HCT116 (cell line): ENCODE data around the gene AARSD1. TPM values are rescaled to one million over a fixed set of nuclear protein-coding genes. Genes with fewer than 3 reads are reported as not detected.

ENCODE experiments used
- ATAC-seq: fragments of 200-7000 bp; cut with Tn5 transposase; 2 replicates; pipeline ENCODE4 v1.9.1; 2020; ENCODE audit warnings: mild to moderate bottlenecking, moderate library complexity
- BruUV-seq: library from RNA; stranded (reverse); fragments of 400-500 nt; replicated peaks from 2 replicates; lab custom pipeline; 2021; lab: Mats Ljungman, UMichigan
- CTCF ChIA-PET: fragments of 300-600 bp; sonication (Branson Sonifier 250); formaldehyde crosslinking; loops from one replicate; lab custom pipeline; 2021; ENCODE audit warnings: antibody characterized with exemption; lab: Charles Lee
- POLR2A ChIA-PET: fragments of 300-600, 350-600 bp; sonication (Branson Sonifier 250); formaldehyde crosslinking; loops from one replicate; lab custom pipeline; 2021; ENCODE audit warnings: antibody characterized with exemption; lab: Charles Lee
- RAD21 ChIA-PET, 2 experiments: fragments of 300-600 bp; sonication (Branson Sonifier 250); formaldehyde crosslinking; loops; one replicate each; lab custom pipeline; 2023; ENCODE audit warnings: low total read pairs in 2 of 2; ENCODE audit not compliant: uncharacterized antibody in 2 of 2, unreplicated experiment in 2 of 2, low non-redundant PET in 1 of 2; lab: Charles Lee
- DNase-seq: peaks from one replicate; pipeline ENCODE4 v3.0.0-alpha.2; 2010; ENCODE audit warnings: low read depth, low spot score
- H2AFZ ChIP-seq: fragments of 200-600 bp; shearing (Covaris generic), sonication (generic); 2 replicates; pipeline ENCODE4 v1.6.1; 2017; ENCODE audit warnings: low read depth, mixed run types, mixed read lengths, antibody characterized with exemption, low read length; ENCODE audit not compliant: poor library complexity, severe bottlenecking
- H3K27ac ChIP-seq: 2 replicates; pipeline ENCODE4 v1.5.1; 2012; ENCODE audit warnings: low read depth, low read length
- H3K27me3 ChIP-seq: fragments of 200-600 bp; sonication (generic); 2 replicates; pipeline ENCODE4 v1.6.1; 2016; ENCODE audit warnings: mixed run types, low read length, mixed read lengths; ENCODE audit not compliant: insufficient read depth
- H3K36me3 ChIP-seq, 2 experiments: fragments of 200-500 bp in 1 of 2; fragments of 200-600 bp in 1 of 2; sonication (Bioruptor generic) in 1 of 2; sonication (generic) in 1 of 2; 2 replicates each; pipeline versions ENCODE4 v1.5.1 to v1.6.1; 2014 to 2016; ENCODE audit warnings: low read length in 2 of 2, inconsistent platforms in 1 of 2, mixed read lengths in 1 of 2, mixed run types in 1 of 2; ENCODE audit not compliant: insufficient read depth in 2 of 2, control insufficient read depth in 1 of 2
- H3K4me1 ChIP-seq, 2 experiments: fragments of 200-600 bp in 1 of 2; sonication (generic) in 1 of 2; 2 replicates each; pipeline versions ENCODE4 v1.5.1 to v1.6.1; 2012 to 2017; ENCODE audit warnings: low read length in 2 of 2, inconsistent platforms in 1 of 2, mild to moderate bottlenecking in 1 of 2, mixed read lengths in 1 of 2, mixed run types in 1 of 2, moderate library complexity in 1 of 2; ENCODE audit not compliant: insufficient read depth in 2 of 2, control insufficient read depth in 1 of 2
- H3K4me2 ChIP-seq: fragments of 200-600 bp; sonication (generic); 2 replicates; pipeline ENCODE4 v1.6.1; 2017; ENCODE audit warnings: mixed run types, low read length, mixed read lengths
- H3K4me3 ChIP-seq, 2 experiments: fragments of 200-600 bp in 1 of 2; sonication (generic) in 1 of 2; replicated peaks in 1 of 2; 2 replicates each; pipeline ENCODE4 v1.5.1; 2011 to 2016; ENCODE audit warnings: low read length in 2 of 2, control low read depth in 1 of 2, low read depth in 1 of 2, mild to moderate bottlenecking in 1 of 2, mixed read lengths in 1 of 2, mixed run types in 1 of 2
- H3K79me2 ChIP-seq: fragments of 200-600 bp; sonication (generic); 2 replicates; pipeline ENCODE4 v1.6.1; 2017; ENCODE audit warnings: mild to moderate bottlenecking, mixed run types, low read length, moderate library complexity, mixed read lengths; ENCODE audit not compliant: insufficient read depth
- H3K9ac ChIP-seq: fragments of 200-600 bp; sonication (generic); 2 replicates; pipeline ENCODE4 v1.6.1; 2016; ENCODE audit warnings: low read length, mixed read lengths
- H3K9me2 ChIP-seq: fragments of 200-600 bp; sonication (generic), shearing (Covaris generic); 2 replicates; pipeline ENCODE4 v1.6.1; 2017; ENCODE audit warnings: mixed run types, mild to moderate bottlenecking, moderate library complexity; ENCODE audit not compliant: insufficient read depth
- H3K9me3 ChIP-seq, 2 experiments: fragments of 200-500 bp in 1 of 2; fragments of 200-600 bp in 1 of 2; sonication (Bioruptor generic) in 1 of 2; sonication (generic) in 1 of 2; 2 replicates each; pipeline ENCODE4 v1.6.1; 2014 to 2017; ENCODE audit warnings: low read length in 2 of 2, mixed read lengths in 2 of 2, inconsistent platforms in 1 of 2, low read depth in 1 of 2, mild to moderate bottlenecking in 1 of 2, mixed run types in 1 of 2, moderate library complexity in 1 of 2; ENCODE audit not compliant: control insufficient read depth in 1 of 2, insufficient read depth in 1 of 2
- H4K20me1 ChIP-seq: fragments of 200-600 bp; sonication (generic), shearing (Covaris generic); 2 replicates; pipeline ENCODE4 v1.6.1; 2017; ENCODE audit warnings: mixed run types, mild to moderate bottlenecking, moderate library complexity; ENCODE audit not compliant: insufficient read depth
- CBX3 ChIP-seq: IDR thresholded peaks from 2 replicates; pipeline ENCODE4 v1.6.1; 2012; ENCODE audit warnings: low read depth
- EGR1 ChIP-seq: IDR thresholded peaks from 2 replicates; pipeline ENCODE4 v1.6.1; 2012; ENCODE audit warnings: low read depth
- ELF1 ChIP-seq: IDR thresholded peaks from 2 replicates; pipeline ENCODE4 v1.6.1; 2012; ENCODE audit warnings: low read depth, borderline replicate concordance
- EZH2 ChIP-seq: fragments of 200-600 bp; sonication (generic); IDR thresholded peaks from 2 replicates; pipeline ENCODE4 v1.6.1; 2017; ENCODE audit warnings: antibody characterized with exemption, mixed run types
- EZH2phosphoT487 ChIP-seq: fragments of 200-600 bp; IDR thresholded peaks from 2 replicates; pipeline ENCODE4 v1.6.1; 2018; ENCODE audit warnings: antibody characterized with exemption, borderline replicate concordance
- JUND ChIP-seq: IDR thresholded peaks from 2 replicates; pipeline ENCODE4 v1.6.1; 2012
- POLR2A ChIP-seq: IDR thresholded peaks from 2 replicates; pipeline ENCODE4 v1.7.0; 2011; ENCODE audit warnings: borderline replicate concordance; ENCODE audit not compliant: insufficient read depth, insufficient read length; ENCODE audit errors: extremely low read depth
- POLR2AphosphoS5 ChIP-seq: IDR thresholded peaks from 2 replicates; pipeline ENCODE4 v1.6.1; 2011; ENCODE audit warnings: mild to moderate bottlenecking, low read depth, low read length, moderate library complexity
- RAD21 ChIP-seq: IDR thresholded peaks from 2 replicates; pipeline ENCODE4 v1.6.1; 2012; ENCODE audit warnings: low read depth, mild to moderate bottlenecking
- SIN3A ChIP-seq: IDR thresholded peaks from 2 replicates; pipeline ENCODE4 v1.6.1; 2012; ENCODE audit warnings: low read depth
- SP1 ChIP-seq: IDR thresholded peaks from 2 replicates; pipeline ENCODE4 v1.6.1; 2012; ENCODE audit warnings: low read depth
- SRF ChIP-seq: IDR thresholded peaks from 2 replicates; pipeline ENCODE4 v1.6.1; 2012; ENCODE audit warnings: low read depth
- TCF7L2 ChIP-seq: IDR thresholded peaks from 2 replicates; pipeline ENCODE4 v1.7.0; 2011; ENCODE audit warnings: borderline replicate concordance, inconsistent platforms; ENCODE audit not compliant: insufficient read depth, insufficient read length; ENCODE audit errors: extremely low read depth
- YY1 ChIP-seq: IDR thresholded peaks from 2 replicates; pipeline ENCODE4 v1.6.1; 2011; ENCODE audit warnings: low read length, low read depth, moderate library complexity, mild to moderate bottlenecking; ENCODE audit not compliant: insufficient replicate concordance; ENCODE audit errors: extremely low read depth
- ZFX ChIP-seq: fragments of 450-650 bp; IDR thresholded peaks from 2 replicates; pipeline ENCODE4 v1.6.1; 2017
- ZNF274 ChIP-seq: fragments of 200-500 bp; sonication (Bioruptor generic); IDR thresholded peaks from 2 replicates; pipeline ENCODE4 v1.6.1; 2014; ENCODE audit warnings: mild to moderate bottlenecking, low read depth, low read length, inconsistent platforms
- intact Hi-C: fragments of 100-400 bp; cut with micrococcal nuclease; formaldehyde crosslinking; loops from 2 replicates; pipeline ENCODE4 v1.10.0; 2022
- total RNA-seq: library from RNA; stranded (reverse); gene quantifications from one replicate; pipeline ENCODE4 v1.2.1, GENCODE V29; 2021; ENCODE audit not compliant: unreplicated experiment
- TF ChIP-seq, protein P1 (sequence below): IDR thresholded peaks from 2 replicates; pipeline ENCODE4 v1.6.1; 2011; ENCODE audit warnings: mild to moderate bottlenecking, low read length, moderate library complexity; ENCODE audit not compliant: insufficient replicate concordance; ENCODE audit errors: extremely low read depth
- TF ChIP-seq, protein P2 (sequence below), 3 experiments: fragments of 200-600 bp in 1 of 3; sonication (generic) in 1 of 3; IDR thresholded peaks in 2 of 3; conservative IDR thresholded peaks in 1 of 3; 2 replicates each; pipeline ENCODE4 v1.5.1; 2012 to 2017; ENCODE audit warnings: low read depth in 2 of 3, low read length in 2 of 3, antibody characterized with exemption in 1 of 3, borderline replicate concordance in 1 of 3, control low read depth in 1 of 3, mild to moderate bottlenecking in 1 of 3, mixed read lengths in 1 of 3, mixed run types in 1 of 3, moderate library complexity in 1 of 3; ENCODE audit not compliant: insufficient read depth in 1 of 3
- TF ChIP-seq, protein P3 (sequence below): IDR thresholded peaks from 2 replicates; pipeline ENCODE4 v1.6.1; 2012

Gene AARSD1
- total RNA-seq, 1 experiment from 2014 or later, result 65.9 TPM

DNA sequence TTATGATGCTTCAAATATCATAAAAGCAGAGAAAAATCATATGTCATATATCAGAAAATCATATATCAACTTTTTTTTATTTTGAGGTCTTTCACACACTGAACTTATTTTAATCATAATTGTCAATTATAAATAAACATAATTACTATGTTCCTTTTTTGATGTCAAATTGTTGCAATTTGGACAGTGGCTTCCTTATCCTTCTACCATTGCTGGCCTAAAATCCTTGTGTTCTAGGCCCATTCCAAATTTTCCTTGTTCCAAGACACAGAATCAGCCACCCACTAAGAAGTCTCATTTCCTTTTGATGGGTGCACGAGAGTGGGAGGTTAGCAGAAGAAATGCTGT is 34.8 kb downstream of the AARSD1 start:
- no peak for ATAC-seq

More for the DNA sequence above, 34.8 kb downstream of the AARSD1 start:
- H3K9ac ChIP-seq, result no peak overlapping the region
- no TSS peak for BruUV-seq
- no peak for DNase-seq
- 0 out of 2 replicates have a peak overlapping the region, but pooled peaks have one; percentile 34 for H3K4me2 ChIP-seq
- H3K4me1 ChIP-seq, result peaks cover 0 to 10% of the 10 kb centered on the region in 2 experiments; a peak in 2 of 4 replicates
- intact Hi-C loops, result loop anchor here (2.0 kb wide), 1 partner anchor 87 kb away; no protein-coding TSS in a partner anchor
- RAD21 ChIA-PET, result interaction anchor here (0.6 to 1.4 kb wide), 3 partner anchors 69 to 160 kb away, joined by 3 to 4 read pairs (median 3); partner anchors contain the start of gene RPL27 (in 1 of the 2)
- CTCF ChIA-PET, result interaction anchor here (0.9 to 2.6 kb wide), 6 partner anchors 8 to 351 kb away, joined by 3 to 15 read pairs (median 5); partner anchors contain the start of gene PSMC3IP
- no peaks in the 10 kb centered on the region for H3K27me3 ChIP-seq
- no peak for TF ChIP-seq ZNF274
- TF ChIP-seq, protein P1, sequence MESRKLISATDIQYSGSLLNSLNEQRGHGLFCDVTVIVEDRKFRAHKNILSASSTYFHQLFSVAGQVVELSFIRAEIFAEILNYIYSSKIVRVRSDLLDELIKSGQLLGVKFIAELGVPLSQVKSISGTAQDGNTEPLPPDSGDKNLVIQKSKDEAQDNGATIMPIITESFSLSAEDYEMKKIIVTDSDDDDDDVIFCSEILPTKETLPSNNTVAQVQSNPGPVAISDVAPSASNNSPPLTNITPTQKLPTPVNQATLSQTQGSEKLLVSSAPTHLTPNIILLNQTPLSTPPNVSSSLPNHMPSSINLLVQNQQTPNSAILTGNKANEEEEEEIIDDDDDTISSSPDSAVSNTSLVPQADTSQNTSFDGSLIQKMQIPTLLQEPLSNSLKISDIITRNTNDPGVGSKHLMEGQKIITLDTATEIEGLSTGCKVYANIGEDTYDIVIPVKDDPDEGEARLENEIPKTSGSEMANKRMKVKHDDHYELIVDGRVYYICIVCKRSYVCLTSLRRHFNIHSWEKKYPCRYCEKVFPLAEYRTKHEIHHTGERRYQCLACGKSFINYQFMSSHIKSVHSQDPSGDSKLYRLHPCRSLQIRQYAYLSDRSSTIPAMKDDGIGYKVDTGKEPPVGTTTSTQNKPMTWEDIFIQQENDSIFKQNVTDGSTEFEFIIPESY, result no peak
- no peak for TF ChIP-seq POLR2AphosphoS5
- TF ChIP-seq CBX3, result no peak
- no peak for TF ChIP-seq ZFX
- TF ChIP-seq RAD21, result no peak
- TF ChIP-seq SIN3A, result no peak
- TF ChIP-seq ELF1, result no peak
- TF ChIP-seq JUND, result no peak
- TF ChIP-seq EGR1, result no peak
- TF ChIP-seq YY1, result no peak
- no peak for TF ChIP-seq EZH2phosphoT487
- TF ChIP-seq, protein P2, sequence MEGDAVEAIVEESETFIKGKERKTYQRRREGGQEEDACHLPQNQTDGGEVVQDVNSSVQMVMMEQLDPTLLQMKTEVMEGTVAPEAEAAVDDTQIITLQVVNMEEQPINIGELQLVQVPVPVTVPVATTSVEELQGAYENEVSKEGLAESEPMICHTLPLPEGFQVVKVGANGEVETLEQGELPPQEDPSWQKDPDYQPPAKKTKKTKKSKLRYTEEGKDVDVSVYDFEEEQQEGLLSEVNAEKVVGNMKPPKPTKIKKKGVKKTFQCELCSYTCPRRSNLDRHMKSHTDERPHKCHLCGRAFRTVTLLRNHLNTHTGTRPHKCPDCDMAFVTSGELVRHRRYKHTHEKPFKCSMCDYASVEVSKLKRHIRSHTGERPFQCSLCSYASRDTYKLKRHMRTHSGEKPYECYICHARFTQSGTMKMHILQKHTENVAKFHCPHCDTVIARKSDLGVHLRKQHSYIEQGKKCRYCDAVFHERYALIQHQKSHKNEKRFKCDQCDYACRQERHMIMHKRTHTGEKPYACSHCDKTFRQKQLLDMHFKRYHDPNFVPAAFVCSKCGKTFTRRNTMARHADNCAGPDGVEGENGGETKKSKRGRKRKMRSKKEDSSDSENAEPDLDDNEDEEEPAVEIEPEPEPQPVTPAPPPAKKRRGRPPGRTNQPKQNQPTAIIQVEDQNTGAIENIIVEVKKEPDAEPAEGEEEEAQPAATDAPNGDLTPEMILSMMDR (IDR thresholded peaks at IDR 0.05 in 2 of 3, conservative IDR thresholded peaks at IDR 0.05 in 1 of 3; ENCODE audit: borderline replicate concordance in 1 of 3, insufficient read depth in 1 of 3, low read depth in 2 of 3, low read length in 2 of 3), result no peak
- no peak for TF ChIP-seq TCF7L2
- no peak for TF ChIP-seq SRF
- no peak for TF ChIP-seq SP1
- TF ChIP-seq POLR2A, result no peak
- TF ChIP-seq EZH2, result no peak
- TF ChIP-seq, protein P3, sequence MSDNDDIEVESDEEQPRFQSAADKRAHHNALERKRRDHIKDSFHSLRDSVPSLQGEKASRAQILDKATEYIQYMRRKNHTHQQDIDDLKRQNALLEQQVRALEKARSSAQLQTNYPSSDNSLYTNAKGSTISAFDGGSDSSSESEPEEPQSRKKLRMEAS, result no peak
- TF ChIP-seq, all 23 proteins: peak for 0
- H2AFZ ChIP-seq, result peak overlapping the region; percentile 94
- H3K36me3 ChIP-seq, result no peaks in the 10 kb centered on the region
- no peaks in the 10 kb centered on the region for H3K9me2 ChIP-seq
- POLR2A ChIA-PET, result interaction anchor here (1.1 to 1.6 kb wide), 3 partner anchors 69 to 105 kb away, joined by 3 to 7 read pairs (median 3); partner anchors contain the start of genes BECN1, PSME3 and RPL27
- no peaks in the 10 kb centered on the region for H4K20me1 ChIP-seq
- H3K79me2 ChIP-seq, result no peaks in the 10 kb centered on the region
- H3K4me3 ChIP-seq, result no peak overlapping the region
- H3K27ac ChIP-seq, result no peak overlapping the region
- no peaks in the 10 kb centered on the region for H3K9me3 ChIP-seq
